BJ (cell line): ENCODE results near the gene MAN1B1. TPM values are rescaled to one million over a fixed set of nuclear protein-coding genes. Genes with fewer than 3 reads are reported as not detected.

Experiments
- CTCF ChIA-PET: fragments of 350-600 bp; formaldehyde crosslinking; extraction: SDS; loops from one replicate; lab custom pipeline; 2021; ENCODE audit warnings: antibody characterized with exemption, inconsistent platforms; lab: Yijun Ruan, JAX
- POLR2A ChIA-PET: fragments of 300-600 bp; sonication (Branson Sonifier 250); formaldehyde crosslinking; extraction: SDS; loops from one replicate; lab custom pipeline; 2021; ENCODE audit warnings: antibody characterized with exemption; lab: Charles Lee
- DNase-seq: peaks from one replicate; pipeline ENCODE4 v3.0.0-alpha.2; 2011; ENCODE audit warnings: low read depth
- H3K27me3 ChIP-seq: 2 replicates; pipeline ENCODE4 v1.6.0; 2011; ENCODE audit warnings: low read length; ENCODE audit not compliant: control insufficient read depth, insufficient read depth
- H3K36me3 ChIP-seq: 2 replicates; pipeline ENCODE4 v1.5.1; 2011; ENCODE audit warnings: low read length; ENCODE audit not compliant: control insufficient read depth, insufficient read depth
- H3K4me3 ChIP-seq: 2 replicates; pipeline ENCODE4 v1.5.1; 2011; ENCODE audit warnings: low read depth, mild to moderate bottlenecking, control low read depth, low read length
- polyA plus RNA-seq: library from polyadenylated mRNA; depleted of rRNA; stranded (reverse); fragments of >200 nt; gene quantifications from 2 replicates; pipeline ENCODE4 v1.2.3, GENCODE V29; 2011; rRNA removed
- small RNA-seq: library from RNA; depleted of rRNA; stranded (forward); fragments of <200 nt; gene quantifications from one replicate; pipeline ENCODE3, GENCODE V24; 2012; ENCODE audit warnings: low replicate concordance, low read depth; ENCODE audit not compliant: insufficient read length
- TF ChIP-seq, protein P1 (sequence below): IDR thresholded peaks from 2 replicates; pipeline ENCODE4 v1.5.1; 2011; ENCODE audit warnings: low read depth, mild to moderate bottlenecking, control low read depth, inconsistent platforms, low read length, moderate library complexity; ENCODE audit not compliant: insufficient read depth

The MAN1B1 gene
- polyA plus RNA-seq, 1 experiment: 80.0 TPM

DNA sequence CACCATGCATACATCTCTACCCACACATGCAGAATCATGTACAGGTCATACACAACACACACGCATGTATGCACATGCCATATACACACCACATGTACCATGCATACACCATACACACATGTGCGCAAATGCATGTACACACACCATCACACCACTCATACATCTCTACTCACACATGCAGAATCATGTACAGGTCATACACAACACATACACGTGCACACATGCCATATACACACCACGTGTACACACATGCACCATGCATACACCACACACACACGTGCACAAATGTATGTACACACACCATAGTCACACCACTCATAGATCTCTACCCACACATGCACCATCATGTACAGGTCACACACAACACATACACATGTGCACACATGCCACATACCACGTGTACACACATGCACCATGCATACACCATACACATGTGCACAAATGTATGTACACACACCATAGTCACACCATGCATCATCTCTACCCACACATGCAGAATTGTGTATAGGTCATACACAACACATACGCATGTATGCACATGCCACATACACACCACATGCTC lies 66.1 kb downstream of the MAN1B1 start:
- TF ChIP-seq, protein P1, sequence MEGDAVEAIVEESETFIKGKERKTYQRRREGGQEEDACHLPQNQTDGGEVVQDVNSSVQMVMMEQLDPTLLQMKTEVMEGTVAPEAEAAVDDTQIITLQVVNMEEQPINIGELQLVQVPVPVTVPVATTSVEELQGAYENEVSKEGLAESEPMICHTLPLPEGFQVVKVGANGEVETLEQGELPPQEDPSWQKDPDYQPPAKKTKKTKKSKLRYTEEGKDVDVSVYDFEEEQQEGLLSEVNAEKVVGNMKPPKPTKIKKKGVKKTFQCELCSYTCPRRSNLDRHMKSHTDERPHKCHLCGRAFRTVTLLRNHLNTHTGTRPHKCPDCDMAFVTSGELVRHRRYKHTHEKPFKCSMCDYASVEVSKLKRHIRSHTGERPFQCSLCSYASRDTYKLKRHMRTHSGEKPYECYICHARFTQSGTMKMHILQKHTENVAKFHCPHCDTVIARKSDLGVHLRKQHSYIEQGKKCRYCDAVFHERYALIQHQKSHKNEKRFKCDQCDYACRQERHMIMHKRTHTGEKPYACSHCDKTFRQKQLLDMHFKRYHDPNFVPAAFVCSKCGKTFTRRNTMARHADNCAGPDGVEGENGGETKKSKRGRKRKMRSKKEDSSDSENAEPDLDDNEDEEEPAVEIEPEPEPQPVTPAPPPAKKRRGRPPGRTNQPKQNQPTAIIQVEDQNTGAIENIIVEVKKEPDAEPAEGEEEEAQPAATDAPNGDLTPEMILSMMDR: no peak
- H3K4me3 ChIP-seq: no peak overlapping the region
- CTCF ChIA-PET: no interaction called here
- DNase-seq: no peak
- H3K27me3 ChIP-seq: peaks cover 5% of the 10 kb centered on the region; the same call in 1 of the 2 replicates
- POLR2A ChIA-PET: no interaction called here
- H3K36me3 ChIP-seq: no peaks in the 10 kb centered on the region

DNA sequence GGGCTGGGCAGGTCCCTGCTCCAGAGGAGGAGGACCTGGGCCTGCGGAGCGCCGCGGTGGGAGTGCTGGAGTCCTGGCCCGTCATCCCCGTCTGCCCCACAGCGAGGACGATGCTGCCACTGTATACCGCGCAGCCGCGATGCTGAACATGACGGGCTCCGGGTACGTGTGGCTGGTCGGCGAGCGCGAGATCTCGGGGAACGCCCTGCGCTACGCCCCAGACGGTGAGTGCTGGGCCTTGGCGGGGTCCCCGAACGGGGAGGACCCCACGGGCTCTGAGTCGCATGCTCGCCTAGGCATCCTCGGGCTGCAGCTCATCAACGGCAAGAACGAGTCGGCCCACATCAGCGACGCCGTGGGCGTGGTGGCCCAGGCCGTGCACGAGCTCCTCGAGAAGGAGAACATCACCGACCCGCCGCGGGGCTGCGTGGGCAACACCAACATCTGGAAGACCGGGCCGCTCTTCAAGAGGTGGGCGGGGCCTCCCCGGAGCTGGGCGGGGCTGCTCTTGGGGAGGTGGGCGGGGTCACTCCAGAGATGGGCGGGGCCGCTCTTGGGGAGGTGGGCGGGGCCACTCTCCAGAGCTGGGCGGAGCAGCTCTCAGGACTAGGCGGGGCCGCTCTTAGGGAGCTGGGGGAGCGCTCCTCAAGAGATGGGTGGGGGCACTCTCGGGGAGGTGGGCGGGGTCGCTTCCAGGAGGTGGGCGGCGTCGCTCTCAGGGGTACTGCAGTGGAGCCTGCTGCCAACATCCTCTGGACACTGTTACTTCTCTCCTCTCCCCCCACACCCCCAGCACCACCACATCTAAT lies 70.0 kb downstream of the MAN1B1 start:
- Histone ChIP-seq H3K36me3 (no peaks in the 10 kb centered on the region), H3K4me3 (peak overlapping the region; percentile 37), H3K27me3 (peaks cover 17% of the 10 kb centered on the region)
- no peak for DNase-seq
- ChIA-PET CTCF (interaction anchor here (0.9 to 1.2 kb wide), 2 partner anchors 17 to 20 kb away, joined by 3 read pairs; partner anchors contain the start of gene GRIN1), POLR2A (no interaction called here)
- TF ChIP-seq, protein P1: no peak

DNA sequence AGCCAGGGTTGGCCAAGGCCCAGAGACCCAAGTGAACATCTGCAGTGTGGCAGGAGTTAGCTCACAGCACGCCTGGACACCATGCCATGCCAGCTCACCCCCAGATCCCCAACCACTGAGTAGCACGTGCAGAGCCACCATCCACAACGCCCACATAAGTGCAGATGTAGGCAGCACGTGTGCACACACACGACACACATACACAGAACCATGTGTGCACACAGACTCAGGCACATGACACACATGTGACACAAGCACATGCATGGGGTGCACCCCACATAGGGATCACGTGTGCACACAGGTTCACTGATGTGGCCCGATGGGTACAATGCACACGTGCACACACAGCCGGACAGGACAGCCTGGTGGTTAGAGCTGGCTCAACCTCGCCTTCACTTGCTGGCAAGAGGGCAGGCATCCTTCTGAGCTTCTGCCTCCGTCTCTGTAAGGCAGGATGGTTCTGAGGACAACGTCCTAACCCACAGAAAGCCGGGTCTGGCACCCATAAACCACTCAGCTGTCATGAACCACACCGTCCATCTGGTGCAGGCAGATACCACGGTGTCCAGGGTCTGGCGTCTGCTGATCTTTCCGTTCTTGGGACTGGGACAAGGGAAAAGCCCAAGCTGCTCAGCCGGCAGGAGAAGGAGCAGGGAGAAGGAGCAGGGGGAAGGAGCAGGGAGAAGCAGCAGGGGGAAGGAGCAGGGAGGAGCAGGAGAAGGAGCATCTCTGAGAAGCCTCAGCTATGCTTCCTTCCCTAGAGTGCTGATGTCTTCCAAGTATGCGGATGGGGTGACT lies 71.0 kb downstream of the MAN1B1 start:
- DNase-seq: no peak

DNA sequence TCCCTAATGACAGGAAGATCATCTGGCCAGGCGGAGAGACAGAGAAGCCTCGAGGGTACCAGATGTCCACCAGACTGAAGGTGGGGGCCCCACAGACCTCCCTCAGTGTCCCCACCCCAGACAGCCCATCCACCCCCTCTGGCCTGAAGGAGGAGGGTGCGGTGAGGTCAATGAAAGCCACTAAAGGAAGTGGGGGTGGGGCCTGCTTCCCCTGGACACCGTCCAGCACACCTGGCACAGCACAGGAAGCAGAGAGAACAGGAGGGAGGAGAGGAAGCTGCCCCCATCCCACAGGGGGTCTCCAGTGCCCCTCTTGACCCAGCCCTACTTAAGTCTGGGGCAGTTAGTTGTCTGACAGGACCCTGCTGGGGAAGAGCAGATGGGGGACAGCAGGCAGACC lies 71.8 kb downstream of the MAN1B1 start:
- Histone ChIP-seq H3K36me3 (no peaks in the 10 kb centered on the region), H3K4me3 (no peak overlapping the region), H3K27me3 (peaks cover 21% of the 10 kb centered on the region)
- TF ChIP-seq, protein P1: no peak
- no peak for DNase-seq
- ChIA-PET CTCF (interaction anchor here (1.2 kb wide), 1 partner anchor 68 kb away, joined by 5 read pairs; the partner anchor contains the start of gene RNF224), POLR2A (no interaction called here)

More for the DNA sequence above, 71.0 kb downstream of the MAN1B1 start:
- no peak overlapping the region for H3K4me3 ChIP-seq
- peaks cover 21% of the 10 kb centered on the region for H3K27me3 ChIP-seq
- H3K36me3 ChIP-seq: no peaks in the 10 kb centered on the region
- CTCF ChIA-PET: interaction anchor here (0.9 to 1.2 kb wide), 3 partner anchors 19 to 69 kb away, joined by 3 to 5 read pairs (median 3); partner anchors contain the start of genes GRIN1 and RNF224
- POLR2A ChIA-PET: no interaction called here
- TF ChIP-seq, protein P1: no peak

Small RNA genes within 50 kb of the gene (small RNA-seq; reads per million reads assigned to genes)
- not detected for gene RF00153

Other genes starting within 250 kb of the MAN1B1 start
- 0.86 and 1.0 TPM in 2 replicates for gene AJM1, start 244.5 kb upstream of the MAN1B1 start, polyA plus RNA-seq
- gene PHPT1, start 237.6 kb upstream of the MAN1B1 start, polyA plus RNA-seq: 116 and 233 TPM in 2 replicates
- gene MAMDC4, start 234.6 kb upstream of the MAN1B1 start, polyA plus RNA-seq: 0.86 and 1.6 TPM in 2 replicates
- 513 and 672 TPM in 2 replicates for gene EDF1, start 220.7 kb upstream of the MAN1B1 start, polyA plus RNA-seq
- 9.6 and 13.6 TPM in 2 replicates for gene TRAF2, start 200.5 kb upstream of the MAN1B1 start, polyA plus RNA-seq
- 46.9 and 71.9 TPM in 2 replicates for gene FBXW5, start 142.2 kb upstream of the MAN1B1 start, polyA plus RNA-seq
- gene C8G, start 141.7 kb upstream of the MAN1B1 start, polyA plus RNA-seq: 0.48 and 0.60 TPM in 2 replicates
- 0.36 and 0.40 TPM in 2 replicates for gene LCN12, start 134.7 kb upstream of the MAN1B1 start, polyA plus RNA-seq
- 0.31 and 0.58 TPM in 2 replicates for gene PTGDS, start 109.5 kb upstream of the MAN1B1 start, polyA plus RNA-seq
- 0.01 and 0.06 TPM in 2 replicates for gene LCNL1, start 104.0 kb upstream of the MAN1B1 start, polyA plus RNA-seq
- 10.3 and 11.8 TPM in 2 replicates for gene PAXX, start 94.6 kb upstream of the MAN1B1 start, polyA plus RNA-seq
- 3.9 and 4.0 TPM in 2 replicates for gene CLIC3, start 90.4 kb upstream of the MAN1B1 start, polyA plus RNA-seq
- 8.7 and 16.0 TPM in 2 replicates for gene ABCA2, start 58.7 kb upstream of the MAN1B1 start, polyA plus RNA-seq
- not detected in 2 replicates for gene FUT7, start 54.9 kb upstream of the MAN1B1 start, polyA plus RNA-seq
- 21.8 and 31.9 TPM in 2 replicates for gene NPDC1, start 40.8 kb upstream of the MAN1B1 start, polyA plus RNA-seq
- gene ENTPD2, start 32.9 kb upstream of the MAN1B1 start, polyA plus RNA-seq: not detected in 2 replicates
- gene SAPCD2, start 16.4 kb upstream of the MAN1B1 start, polyA plus RNA-seq: 5.1 and 8.6 TPM in 2 replicates
- 2.8 and 5.6 TPM in 2 replicates for gene UAP1L1, start 9.5 kb upstream of the MAN1B1 start, polyA plus RNA-seq
- 66.7 and 94.4 TPM in 2 replicates for gene DPP7, start 27.7 kb downstream of the MAN1B1 start, polyA plus RNA-seq
- 0.04 and 0.10 TPM in 2 replicates for gene GRIN1, start 52.2 kb downstream of the MAN1B1 start, polyA plus RNA-seq
- not detected in 2 replicates for gene LRRC26, start 83.1 kb downstream of the MAN1B1 start, polyA plus RNA-seq
- gene TMEM210, start 85.1 kb downstream of the MAN1B1 start, polyA plus RNA-seq: not detected in 2 replicates
- 14.6 and 25.5 TPM in 2 replicates for gene ANAPC2, start 101.6 kb downstream of the MAN1B1 start, polyA plus RNA-seq
- 53.8 and 81.4 TPM in 2 replicates for gene SSNA1, start 101.7 kb downstream of the MAN1B1 start, polyA plus RNA-seq
- gene TPRN, start 113.8 kb downstream of the MAN1B1 start, polyA plus RNA-seq: 2.9 and 3.5 TPM in 2 replicates
- gene TMEM203, start 118.7 kb downstream of the MAN1B1 start, polyA plus RNA-seq: 37.8 and 43.8 TPM in 2 replicates
- gene NDOR1, start 118.7 kb downstream of the MAN1B1 start, polyA plus RNA-seq: 4.4 and 7.1 TPM in 2 replicates
- gene RNF208, start 135.3 kb downstream of the MAN1B1 start, polyA plus RNA-seq: 0.26 and 0.39 TPM in 2 replicates
- gene CYSRT1, start 138.2 kb downstream of the MAN1B1 start, polyA plus RNA-seq: 0.58 and 0.74 TPM in 2 replicates
- gene RNF224, start 140.5 kb downstream of the MAN1B1 start, polyA plus RNA-seq: not detected in 2 replicates
- gene SLC34A3, start 143.9 kb downstream of the MAN1B1 start, polyA plus RNA-seq: not detected in 2 replicates
- 263 and 385 TPM in 2 replicates for gene TUBB4B, start 154.3 kb downstream of the MAN1B1 start, polyA plus RNA-seq
- not detected in 2 replicates for gene STPG3, start 164.3 kb downstream of the MAN1B1 start, polyA plus RNA-seq
- gene NELFB, start 168.3 kb downstream of the MAN1B1 start, polyA plus RNA-seq: 26.6 and 51.9 TPM in 2 replicates
- gene TOR4A, start 190.7 kb downstream of the MAN1B1 start, polyA plus RNA-seq: 16.9 and 23.8 TPM in 2 replicates
- gene NRARP, start 215.3 kb downstream of the MAN1B1 start, polyA plus RNA-seq: 0.17 TPM in 2 replicates